ENCODE measurements around the gene CLMP.
"Not testable (repeated sequence)": the region's sequence is repeated elsewhere in the genome, so short reads cannot be mapped to it uniquely, and the experiment has no call there.

Gene CLMP

DNA sequence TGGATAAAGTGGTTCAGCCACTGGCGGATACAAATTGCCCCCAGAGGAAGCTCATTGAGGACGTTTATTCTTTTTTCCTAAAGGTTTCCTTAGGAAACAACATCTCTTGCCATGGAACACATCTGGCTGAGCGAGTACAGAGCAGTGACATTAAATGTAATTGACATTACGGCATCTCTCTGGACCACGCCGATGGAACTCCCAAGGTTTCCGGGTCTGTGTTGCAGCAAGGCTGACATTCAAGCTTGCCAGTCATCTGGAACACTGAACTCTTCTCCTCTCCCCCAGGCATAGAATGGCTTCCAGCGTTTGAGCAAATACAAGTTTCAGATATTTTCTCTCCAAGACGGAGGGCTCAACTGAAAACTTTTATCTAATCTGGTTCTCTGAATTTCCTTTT, 42.1 kb downstream of the CLMP start:
- H3K27me3 ChIP-seq, result peaks cover 0 to 2% of the 10 kb centered on the region in 2 donors
- TF ChIP-seq, protein P1, sequence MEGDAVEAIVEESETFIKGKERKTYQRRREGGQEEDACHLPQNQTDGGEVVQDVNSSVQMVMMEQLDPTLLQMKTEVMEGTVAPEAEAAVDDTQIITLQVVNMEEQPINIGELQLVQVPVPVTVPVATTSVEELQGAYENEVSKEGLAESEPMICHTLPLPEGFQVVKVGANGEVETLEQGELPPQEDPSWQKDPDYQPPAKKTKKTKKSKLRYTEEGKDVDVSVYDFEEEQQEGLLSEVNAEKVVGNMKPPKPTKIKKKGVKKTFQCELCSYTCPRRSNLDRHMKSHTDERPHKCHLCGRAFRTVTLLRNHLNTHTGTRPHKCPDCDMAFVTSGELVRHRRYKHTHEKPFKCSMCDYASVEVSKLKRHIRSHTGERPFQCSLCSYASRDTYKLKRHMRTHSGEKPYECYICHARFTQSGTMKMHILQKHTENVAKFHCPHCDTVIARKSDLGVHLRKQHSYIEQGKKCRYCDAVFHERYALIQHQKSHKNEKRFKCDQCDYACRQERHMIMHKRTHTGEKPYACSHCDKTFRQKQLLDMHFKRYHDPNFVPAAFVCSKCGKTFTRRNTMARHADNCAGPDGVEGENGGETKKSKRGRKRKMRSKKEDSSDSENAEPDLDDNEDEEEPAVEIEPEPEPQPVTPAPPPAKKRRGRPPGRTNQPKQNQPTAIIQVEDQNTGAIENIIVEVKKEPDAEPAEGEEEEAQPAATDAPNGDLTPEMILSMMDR (IDR thresholded peaks at IDR 0.05), result no peak
- H3K27ac ChIP-seq, result no peak overlapping the region
- intact Hi-C loops (cut with DNase I; ENCODE audit: low total_unique reads), result no loop called here
- H3K9me3 ChIP-seq, result no peaks in the 10 kb centered on the region
- no peaks in the 10 kb centered on the region for H3K4me1 ChIP-seq
- H3K36me3 ChIP-seq, result no peaks in the 10 kb centered on the region
- DNase-seq, result no peak
- H3K4me3 ChIP-seq, result no peak overlapping the region

DNA sequence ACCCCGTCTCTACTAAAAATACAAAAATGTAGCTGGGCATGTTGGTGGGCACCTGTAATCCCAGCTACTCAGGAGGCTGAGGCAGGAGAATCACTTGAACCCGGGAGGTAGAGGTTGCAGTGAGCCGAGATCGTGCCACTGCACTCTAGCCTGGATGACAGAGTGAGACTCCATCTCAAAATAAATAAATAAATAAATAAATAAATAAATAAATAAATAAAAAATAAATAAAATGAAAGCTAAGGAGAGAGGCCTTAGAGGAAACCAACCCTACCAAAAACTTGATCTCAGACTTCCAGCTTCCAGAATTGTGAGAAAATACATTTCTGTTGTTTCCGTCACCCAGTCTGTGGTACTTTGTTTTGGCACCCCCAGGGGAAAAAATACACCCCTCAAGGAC, 42.7 kb downstream of the CLMP start:
- H3K9me3 ChIP-seq; H3K27me3 ChIP-seq; H3K4me3 ChIP-seq; H3K4me1 ChIP-seq; H3K27ac ChIP-seq; intact Hi-C loops (cut with DNase I; ENCODE audit: low total_unique reads); H3K36me3 ChIP-seq; DNase-seq: not testable (repeated sequence)

DNA sequence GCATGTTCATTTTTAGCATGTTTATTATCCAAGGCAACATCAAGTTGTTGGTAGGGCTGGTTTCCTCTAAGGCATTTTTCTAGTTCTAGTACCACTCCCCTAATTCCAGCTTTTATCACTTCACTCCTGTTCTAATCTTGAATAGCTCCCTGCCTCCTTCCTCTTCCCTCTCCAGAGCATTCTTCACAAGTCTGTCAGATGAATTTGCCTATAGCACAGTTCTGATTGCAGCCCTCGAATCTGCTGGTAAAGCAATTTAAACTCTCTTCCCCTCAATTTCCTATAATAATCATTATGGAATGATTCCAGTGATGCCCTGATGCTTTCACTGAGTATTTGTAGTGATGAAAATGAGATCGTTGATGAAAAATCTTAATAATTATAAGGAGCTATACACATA, 43.3 kb downstream of the CLMP start:
- Histone ChIP-seq H3K9me3 (no peaks in the 10 kb centered on the region), H3K27ac (no peak overlapping the region), H3K4me3 (no peak overlapping the region), H3K36me3 (no peaks in the 10 kb centered on the region), H3K27me3 (peaks cover 0 to 2% of the 10 kb centered on the region in 2 donors), H3K4me1 (no peaks in the 10 kb centered on the region)
- no peak for DNase-seq
- intact Hi-C loops (cut with DNase I; ENCODE audit: low total_unique reads), result no loop called here
- TF ChIP-seq, protein P1 (IDR thresholded peaks at IDR 0.05), result no peak

DNA sequence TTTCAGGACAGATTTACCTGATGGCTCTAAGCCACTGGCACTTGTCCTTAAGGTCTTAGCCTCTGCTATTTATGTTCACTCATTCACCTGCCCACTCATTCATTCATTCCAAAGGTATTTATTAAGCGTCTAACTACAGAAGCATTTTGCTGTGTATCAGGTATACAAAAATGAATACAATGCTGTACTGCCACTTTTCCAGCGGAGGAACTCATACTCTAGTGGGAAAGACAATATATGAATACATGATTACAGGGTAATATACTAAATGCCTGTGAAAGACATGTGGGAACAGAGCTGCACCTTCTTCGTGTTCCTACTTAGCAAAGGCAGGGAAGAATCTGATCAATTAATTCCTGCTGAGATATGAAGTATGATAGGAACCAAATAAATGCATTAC, 43.7 kb downstream of the CLMP start:
- no peak overlapping the region for H3K4me3 ChIP-seq
- intact Hi-C loops (cut with DNase I; ENCODE audit: low total_unique reads), result no loop called here
- no peaks in the 10 kb centered on the region for H3K36me3 ChIP-seq
- no peak overlapping the region for H3K27ac ChIP-seq
- TF ChIP-seq, protein P1 (IDR thresholded peaks at IDR 0.05), result no peak
- no peak for DNase-seq
- H3K9me3 ChIP-seq, result no peaks in the 10 kb centered on the region
- H3K4me1 ChIP-seq, result no peaks in the 10 kb centered on the region
- H3K27me3 ChIP-seq, result peaks cover 0 to 2% of the 10 kb centered on the region in 2 donors

DNA sequence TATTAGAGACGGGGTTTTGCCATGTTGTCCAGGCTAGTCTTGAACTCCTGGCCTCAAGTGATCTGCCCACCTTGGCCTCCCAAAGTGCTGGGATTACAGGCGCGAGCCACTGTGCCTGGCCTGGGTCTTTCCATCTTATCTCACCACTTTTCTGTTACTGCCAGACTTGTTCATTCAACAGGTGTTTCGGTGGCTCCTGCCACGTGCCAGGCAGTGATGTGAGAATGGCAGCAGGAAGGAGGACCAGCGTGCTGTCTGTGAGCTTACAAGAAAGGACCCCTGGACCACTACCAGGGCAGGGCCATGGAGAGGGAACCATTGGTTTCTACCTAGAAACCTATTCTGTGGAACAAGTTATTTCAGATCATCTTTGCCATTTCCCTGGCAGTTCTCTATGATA, 44.2 kb downstream of the CLMP start:
- H3K27me3 ChIP-seq, result peaks cover 0 to 2% of the 10 kb centered on the region in 2 donors
- intact Hi-C loops (cut with DNase I; ENCODE audit: low total_unique reads), result no loop called here
- DNase-seq, result no peak
- TF ChIP-seq, protein P1 (IDR thresholded peaks at IDR 0.05), result no peak
- no peaks in the 10 kb centered on the region for H3K9me3 ChIP-seq
- H3K36me3 ChIP-seq, result no peaks in the 10 kb centered on the region
- no peak overlapping the region for H3K27ac ChIP-seq
- H3K4me3 ChIP-seq, result no peak overlapping the region
- H3K4me1 ChIP-seq, result no peaks in the 10 kb centered on the region

DNA sequence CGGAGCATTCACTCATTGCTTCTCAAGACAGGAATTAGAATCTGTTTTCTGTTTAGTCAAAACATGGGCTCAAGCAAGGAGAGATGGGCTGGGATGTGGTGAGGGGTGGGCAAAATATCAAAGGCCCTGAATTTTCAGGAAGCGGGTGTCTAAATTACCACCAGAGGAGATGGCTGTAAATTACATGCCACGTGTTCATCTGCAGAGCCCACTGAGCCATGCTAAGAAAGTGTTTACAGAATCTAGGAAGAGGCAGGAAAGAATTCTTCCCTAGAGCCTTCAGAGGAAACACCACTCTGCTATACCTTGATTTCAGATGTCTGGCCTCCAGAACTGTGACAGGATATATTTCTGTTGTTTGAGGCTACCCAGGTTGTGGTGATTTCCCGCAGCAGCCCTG, 46.1 kb downstream of the CLMP start:
- no peaks in the 10 kb centered on the region for H3K36me3 ChIP-seq
- no peak for DNase-seq
- TF ChIP-seq, protein P1 (IDR thresholded peaks at IDR 0.05), result no peak
- H3K9me3 ChIP-seq, result no peaks in the 10 kb centered on the region
- intact Hi-C loops (cut with DNase I; ENCODE audit: low total_unique reads), result no loop called here
- no peaks in the 10 kb centered on the region for H3K4me1 ChIP-seq
- peaks cover 0 to 10% of the 10 kb centered on the region in 2 donors for H3K27me3 ChIP-seq
- H3K4me3 ChIP-seq, result no peak overlapping the region
- no peak overlapping the region for H3K27ac ChIP-seq
